ENCODE data around the gene PRDM11.
A peak's percentile ranks its signal among the peaks of the same experiment; 100 is the strongest.
"Not testable (repeated sequence)": the region's sequence is repeated elsewhere in the genome, so short reads cannot be mapped to it uniquely, and the experiment has no call there.

Gene PRDM11

DNA sequence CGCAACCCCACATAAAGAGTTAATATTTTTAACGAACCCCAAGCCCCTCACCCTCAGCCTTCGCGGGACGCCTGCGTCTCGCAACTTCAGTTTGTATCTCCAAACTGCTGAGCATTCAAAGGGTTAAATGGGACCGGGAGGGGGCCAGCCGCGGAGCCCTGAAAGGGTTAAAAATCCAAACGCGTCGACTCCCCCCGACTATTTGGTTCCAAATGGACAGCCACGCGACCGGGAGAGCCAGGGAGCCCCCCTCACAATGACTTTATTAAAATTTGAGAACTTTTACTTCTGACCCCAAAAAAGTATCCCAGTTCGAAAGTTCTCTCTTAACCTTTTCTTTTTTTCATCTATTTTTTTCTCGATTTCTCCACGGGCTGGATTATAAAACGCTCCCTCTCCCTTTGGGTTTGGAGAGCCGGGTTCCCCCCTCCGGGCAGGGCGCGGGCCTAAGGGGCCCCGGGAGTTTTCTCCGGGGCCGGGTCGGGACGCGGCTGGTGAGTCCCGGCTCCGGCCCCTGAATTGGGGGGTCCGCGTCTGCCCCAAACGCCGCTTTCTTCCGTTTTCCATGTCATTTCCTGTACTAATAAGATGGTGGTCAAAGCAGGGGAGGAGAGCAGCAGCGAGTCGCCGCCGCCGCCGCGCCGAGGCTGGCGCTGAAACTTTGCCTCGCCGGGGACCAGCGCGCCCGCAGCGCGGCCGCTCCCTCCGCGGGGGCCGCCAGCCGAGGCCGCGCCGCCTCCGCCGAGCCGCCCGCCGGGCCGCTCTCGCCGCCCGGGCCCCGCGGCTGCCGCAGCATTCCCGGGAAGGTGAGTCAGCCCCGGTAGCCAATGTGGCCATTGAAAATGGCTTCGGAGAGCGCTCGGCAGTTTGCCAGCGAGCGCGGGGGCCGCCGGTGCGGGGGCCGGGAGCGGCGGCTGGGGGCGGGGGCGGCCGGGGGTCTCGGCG, at the start of gene PRDM11:
Gene PRDM11 (plus strand): TSS at position 568 of the 945 bp plus-strand sequence. CDS start 35,128 bp downstream, outside the sequence.
- peak in 30 of 56 donors; percentile 25 to 83 (median 66) for DNase-seq

DNA sequence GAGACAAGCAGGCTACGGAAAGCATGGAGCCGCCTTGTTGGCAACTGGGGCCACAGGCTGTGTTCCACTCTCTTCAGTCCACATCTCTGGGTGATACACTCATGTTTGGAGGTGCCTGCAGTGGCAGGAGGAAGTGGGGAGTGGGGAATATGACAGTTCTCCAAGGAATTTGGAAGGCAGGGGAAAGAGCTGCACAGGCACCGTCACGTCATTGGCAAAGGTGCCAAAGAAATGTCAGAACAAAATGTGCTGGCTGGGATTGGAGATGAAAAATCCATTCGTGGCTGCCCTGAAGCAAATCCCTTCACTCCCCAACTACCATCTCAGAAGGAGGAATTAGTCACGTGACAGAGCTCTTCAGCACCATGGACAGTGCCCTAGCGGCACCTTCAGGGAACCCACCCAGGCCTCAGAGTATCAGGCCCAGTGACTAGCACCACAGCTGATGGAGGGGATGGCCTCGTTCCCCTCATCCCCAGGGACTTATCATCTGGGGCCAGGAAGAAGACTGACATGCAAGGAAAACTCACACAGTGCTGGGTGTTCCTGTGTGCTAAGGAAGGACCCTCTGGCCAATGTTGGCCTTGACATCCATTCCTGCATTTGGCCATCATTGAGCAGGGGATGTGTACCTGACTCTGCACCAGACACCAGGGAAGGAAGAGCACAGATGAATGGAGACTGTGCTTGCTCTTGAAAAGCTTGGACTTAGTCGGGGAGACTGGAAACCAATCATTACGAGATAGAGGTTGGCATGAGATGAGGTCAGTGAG, 48.5 kb upstream of the PRDM11 start:
- peak in 3 of 56 donors; percentile 17 to 57 (median 43) for DNase-seq

DNA sequence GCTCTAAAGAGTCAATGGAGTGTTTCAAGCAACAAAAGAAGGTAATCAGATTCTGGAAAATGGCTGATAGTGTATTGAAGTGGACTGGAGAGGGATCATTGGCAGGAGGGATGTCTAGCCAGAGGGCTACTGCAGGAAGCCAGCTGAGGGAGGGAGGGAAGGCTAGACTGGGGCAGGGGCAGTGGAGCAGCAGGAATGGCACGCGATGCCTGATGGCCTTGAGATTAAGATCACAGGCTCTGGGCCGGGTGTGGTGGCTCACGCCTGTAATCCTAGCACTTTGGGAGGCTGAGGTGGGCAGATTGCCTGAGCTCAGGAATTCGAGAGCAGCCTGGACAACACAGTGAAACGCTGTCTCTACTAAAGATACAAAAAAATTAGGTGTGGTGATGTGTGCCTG, 47.5 kb upstream of the PRDM11 start:
- no peak for DNase-seq

DNA sequence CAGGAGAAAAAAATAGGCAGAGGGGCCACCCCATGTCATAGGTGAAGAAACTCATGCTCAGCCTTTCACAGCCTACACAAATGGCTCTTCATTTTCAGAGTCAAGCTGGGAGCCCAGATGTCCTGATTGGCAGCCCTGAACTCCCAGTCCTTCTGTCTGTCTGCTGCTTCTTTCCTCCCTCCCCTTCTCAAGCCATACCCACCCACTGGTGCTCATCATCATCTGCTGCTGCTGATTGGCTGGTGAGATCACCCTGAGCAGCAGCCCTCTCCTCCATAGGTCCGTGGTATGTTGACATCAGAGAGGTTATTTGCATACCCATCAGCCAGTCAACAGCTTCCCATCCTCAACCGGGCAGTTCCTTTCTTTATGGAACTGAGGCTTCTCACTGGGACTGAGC, 46.1 kb upstream of the PRDM11 start:
- DNase-seq: no peak

DNA sequence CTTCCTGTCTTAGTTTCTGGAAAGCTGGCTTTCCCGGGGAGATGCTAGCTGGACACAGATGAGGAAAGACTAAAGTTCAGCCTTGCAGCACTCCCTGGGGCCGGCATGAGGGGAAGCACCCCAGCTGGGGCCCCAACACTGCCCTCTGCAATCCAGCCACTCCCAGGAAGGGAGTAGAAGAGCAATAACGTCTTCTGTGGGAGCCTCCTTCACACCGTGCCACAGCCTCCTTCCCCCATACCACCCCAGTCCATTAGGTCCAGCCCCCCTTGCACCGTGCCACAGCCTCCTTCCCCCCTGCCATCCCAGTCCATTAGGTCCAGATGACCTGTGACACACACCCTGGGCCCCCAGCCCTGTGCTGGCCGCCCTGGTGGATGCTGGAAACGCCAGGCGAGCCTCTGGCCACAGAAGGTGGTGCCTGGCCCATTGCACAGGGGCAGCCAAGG, 44.1 kb upstream of the PRDM11 start:
- DNase-seq: no peak

DNA sequence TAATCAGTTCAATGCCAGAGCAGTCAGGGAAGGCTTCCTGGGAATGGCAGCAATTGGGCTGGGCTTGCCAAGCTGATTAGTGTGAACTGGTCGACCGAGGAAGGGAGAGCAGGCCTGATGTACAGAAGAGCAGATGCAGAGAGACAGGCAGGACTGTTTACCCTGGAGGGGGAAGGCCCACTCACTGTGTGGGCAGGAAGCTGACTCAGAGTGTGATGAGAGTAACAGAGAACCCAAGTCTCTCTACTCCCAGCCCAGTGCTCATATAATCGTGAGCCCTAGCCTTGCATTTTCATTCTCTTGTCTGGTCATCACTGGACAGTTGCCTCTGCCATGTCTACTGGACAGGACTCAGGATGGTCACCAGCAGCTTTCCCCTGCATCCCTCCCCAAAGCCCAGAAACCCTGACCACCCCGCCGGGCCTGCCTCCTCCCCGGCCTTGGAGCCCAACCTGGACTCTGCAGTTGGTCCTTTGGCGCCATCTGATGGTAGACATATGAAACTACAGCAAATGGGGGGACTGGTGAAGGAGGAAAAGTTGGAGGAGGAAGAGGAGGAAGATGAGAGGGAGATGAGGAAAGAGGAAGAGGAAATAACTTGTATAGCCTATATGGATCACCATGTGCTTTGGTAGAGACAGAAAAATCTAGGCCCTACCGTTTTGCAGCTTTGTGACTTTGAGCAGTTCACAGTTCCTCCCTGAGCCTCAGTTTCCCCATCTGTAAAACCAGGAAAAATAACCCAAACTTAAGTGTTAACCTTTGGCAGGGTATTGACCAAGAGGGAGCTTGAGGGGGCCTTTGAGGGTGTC, 43.4 kb upstream of the PRDM11 start:
- DNase-seq: peak in 21 of 56 donors; percentile 22 to 60 (median 34)

DNA sequence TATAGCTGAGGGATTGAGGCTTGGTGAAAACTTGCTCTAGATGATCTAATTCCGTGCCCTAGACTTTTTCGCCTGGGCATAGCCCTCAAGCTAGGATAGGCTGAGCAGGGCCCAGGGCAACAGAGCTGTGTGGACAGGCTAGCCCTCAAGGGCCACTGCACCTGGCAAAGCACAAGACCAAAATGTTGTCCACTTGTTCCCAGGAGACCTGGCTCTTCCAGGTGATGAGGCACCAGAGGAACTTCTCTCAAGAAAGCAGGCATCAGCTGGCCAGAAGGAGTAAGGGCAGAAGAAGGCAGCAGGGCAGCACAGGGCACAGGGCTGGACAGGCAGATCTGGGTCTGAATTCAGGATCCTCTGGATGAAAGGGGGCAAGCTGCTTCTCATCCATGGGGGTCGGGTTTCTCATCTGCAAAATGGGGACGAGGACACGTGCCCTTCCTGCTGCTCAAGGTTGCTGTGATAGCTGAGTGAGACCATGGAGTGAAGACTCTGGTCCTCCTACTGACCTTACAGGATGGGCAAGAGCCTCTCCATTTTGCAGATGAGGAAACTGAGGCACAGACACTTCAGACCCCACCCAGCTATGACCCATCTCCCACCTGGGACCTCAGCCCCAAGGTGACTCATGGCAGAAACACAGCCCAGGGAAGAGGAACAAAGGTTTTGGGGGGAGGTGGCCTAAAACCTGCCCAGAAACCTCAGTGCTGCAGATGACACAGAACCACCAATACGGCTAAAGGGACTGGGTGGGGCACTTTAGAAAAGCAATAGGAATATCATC, 42.2 kb upstream of the PRDM11 start:
- DNase-seq: no peak

DNA sequence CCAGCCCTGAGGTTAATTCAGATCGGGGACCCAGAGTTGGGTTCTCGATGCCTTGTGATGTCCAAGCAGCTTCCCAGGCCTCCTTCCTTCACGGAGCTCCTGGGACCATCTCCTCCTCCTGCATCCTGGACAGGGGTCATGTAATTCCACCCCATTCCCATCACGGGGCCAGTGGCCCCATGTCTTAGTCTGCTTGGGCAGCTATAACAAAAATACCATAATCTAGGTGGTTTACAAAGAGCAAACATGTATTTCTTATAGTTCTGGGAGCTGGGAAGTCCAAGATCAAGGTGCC, 41.7 kb upstream of the PRDM11 start:
- no peak for DNase-seq

DNA sequence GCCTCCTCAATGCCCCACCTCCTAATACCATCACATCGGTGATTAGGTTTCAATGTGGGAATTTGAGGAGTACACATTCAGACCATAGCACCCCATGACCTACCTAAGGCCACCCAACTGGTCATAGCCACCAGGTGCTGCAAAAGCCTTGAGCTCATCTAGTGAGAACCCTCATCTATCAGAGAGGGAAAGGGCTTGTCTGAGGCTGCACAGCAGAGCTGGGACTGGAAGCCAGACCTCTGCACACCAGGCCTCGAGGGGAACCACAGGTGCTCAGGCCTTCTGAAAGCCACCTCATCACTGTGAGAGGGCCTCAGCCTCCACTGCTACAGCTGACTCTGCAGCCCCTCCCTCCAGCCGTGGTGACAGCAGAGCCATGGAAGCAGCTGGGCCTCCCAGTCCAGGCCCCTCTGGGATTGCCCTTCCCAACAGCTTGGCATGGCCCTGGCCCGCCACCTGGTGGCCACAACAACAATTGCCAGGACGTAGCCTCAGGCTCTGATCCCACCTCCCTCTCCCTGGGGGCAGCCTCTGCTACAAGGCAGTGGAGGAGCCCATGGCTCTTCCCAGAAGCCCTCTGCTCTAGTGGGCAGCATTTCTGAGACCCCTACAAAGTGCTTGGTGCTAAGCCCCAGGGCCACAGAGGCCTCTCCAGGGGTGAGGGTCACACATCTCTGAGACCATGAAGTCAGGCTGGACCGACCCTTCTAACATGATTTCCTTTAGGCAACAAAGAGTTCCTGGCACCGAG, 41.0 kb upstream of the PRDM11 start:
- DNase-seq: peak in 37 of 56 donors; percentile 17 to 80 (median 57)

DNA sequence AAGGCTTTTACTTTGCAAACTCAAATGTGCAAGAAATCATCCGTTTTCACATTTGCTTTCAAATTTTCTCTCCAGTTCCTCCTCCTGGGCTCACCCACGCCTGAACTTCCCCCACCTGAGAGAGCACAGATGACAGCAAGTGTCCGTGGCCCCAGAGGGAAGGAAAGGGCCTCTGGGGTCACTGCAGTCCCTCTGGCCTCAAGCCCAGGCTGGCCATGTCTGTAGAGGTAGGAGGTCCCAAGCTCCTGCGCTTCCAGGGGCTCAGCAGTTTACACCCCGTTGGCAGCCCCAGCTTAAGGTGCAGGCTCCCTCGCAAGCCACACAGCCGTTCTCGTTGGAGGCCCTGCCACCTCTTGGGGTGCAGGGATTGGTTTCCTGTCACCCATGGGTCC, 40.5 kb upstream of the PRDM11 start:
- no peak for DNase-seq

DNA sequence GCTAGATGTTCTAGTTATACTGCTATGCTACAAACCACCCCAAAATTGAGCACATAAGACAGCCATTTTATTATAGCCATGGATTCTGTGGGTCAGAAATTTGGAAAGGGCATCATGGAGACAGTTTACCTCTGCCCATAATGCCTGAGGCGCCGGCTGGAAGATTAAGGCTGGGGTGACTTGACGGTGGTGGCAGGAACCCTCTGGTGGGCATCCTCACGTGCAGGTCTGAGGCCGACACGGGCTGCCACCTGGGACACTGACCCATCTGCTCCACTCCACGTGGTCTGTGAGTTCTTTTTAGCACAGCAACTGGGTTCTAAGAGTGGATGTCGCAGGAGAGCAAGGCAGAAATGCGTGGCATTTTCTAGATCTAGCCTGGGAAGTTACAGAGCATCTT, 40.0 kb upstream of the PRDM11 start:
- DNase-seq: no peak

DNA sequence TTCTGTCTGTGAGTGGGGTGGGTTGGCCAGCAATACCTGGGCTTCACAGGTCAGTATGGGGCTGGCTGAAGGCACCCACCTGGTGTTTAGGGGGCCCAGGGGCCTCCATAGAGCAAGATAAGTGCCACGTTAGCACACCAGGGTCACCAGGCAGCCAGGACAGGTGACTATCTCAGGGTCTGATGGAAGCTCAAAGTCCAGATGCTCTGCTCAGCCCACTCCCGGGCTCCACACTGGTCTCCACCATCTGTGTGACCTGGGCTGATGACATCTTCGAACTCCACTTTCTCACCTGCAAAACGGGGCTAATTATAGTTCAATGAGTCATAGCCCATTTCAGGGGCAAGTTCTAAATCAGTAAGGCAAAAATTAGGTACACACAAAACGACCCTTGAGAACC, 39.4 kb upstream of the PRDM11 start:
- DNase-seq: no peak

DNA sequence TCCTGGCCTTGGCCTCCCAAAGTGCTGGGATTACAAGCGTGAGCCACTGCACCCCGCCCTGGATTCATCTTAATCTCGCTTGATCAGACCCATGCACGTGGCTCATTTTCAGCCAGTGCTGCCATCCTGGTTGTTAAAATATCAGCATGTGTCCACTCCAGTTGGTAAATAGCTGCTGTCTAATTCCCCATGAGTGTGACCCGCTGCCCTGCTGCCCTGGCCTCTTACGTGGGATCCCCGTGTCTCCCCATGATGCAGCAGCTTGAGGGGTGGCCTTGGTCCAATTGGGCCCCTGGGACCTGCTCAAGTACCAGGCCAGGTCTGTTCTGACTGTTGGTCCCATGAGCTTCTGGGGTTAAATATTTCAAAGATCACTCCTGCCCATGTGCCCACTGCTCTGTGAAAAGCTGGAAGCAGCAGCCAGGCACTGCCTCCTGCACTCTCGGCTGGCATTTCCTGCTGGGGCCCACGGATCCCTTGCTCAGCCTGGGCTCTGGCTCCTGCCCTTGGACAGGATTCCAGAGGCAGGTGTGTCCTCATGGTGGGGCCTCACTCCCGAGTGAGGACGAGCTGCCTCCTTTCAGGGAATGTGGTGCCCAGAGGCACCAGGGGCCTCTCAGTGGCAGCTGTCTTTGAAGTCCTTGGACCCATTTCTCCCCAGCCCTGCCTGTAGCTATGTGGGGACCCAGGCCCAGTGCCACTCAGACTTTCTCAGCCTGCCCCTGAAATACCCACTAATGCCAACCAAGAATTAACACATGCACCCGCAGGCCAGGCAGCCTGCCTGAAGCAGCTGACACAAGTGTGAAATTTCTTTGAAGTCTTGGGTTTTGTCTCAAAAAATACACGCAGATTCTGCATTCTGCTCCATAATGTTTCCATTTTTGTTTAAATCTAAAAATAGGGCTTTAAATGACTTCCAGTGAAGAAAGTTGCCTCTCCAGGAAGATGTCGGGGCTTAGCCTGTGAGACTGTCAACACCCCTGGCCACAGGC, 38.1 kb upstream of the PRDM11 start:
- no peak for DNase-seq

DNA sequence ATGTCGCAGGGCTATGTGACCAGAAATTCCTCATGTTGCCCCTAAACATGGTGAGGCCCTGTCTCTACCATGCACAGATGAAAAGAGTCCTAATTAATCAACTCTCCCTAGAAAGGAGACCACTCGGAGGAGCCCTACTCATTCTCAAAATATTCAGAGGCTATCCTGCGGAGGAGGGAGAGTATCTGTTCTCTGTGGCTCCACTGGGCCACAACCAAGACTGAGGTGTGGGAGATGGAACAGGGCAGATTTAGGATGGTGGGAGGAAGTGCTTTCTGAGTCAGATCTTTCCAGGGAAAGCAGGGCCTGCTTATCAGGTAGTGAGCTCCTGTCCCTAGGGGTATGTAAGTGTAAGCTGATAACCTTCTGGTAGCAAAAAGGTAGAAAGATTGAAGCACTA, 37.0 kb upstream of the PRDM11 start:
- no peak for DNase-seq

DNA sequence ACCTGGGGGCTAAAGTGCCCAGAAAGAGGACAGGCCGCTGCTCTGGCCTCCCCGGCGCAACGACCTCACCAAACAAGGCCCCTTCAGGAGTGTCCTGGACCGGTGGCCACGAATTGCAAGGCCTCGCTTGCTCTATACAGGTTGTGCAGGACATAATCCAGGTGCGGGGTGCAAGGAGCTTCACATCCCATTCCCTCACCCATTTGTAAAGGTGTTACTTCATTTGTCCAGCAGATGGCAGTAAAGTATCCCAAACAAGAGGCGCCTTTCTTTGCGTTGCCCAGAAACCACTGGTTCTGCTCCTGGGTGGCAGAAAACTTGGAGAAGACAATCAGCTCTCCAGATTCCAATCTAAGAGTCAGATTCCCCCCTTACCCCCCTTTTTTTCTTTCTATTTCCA, 35.9 kb upstream of the PRDM11 start:
- peak in 11 of 56 donors; percentile 14 to 39 (median 31) for DNase-seq

DNA sequence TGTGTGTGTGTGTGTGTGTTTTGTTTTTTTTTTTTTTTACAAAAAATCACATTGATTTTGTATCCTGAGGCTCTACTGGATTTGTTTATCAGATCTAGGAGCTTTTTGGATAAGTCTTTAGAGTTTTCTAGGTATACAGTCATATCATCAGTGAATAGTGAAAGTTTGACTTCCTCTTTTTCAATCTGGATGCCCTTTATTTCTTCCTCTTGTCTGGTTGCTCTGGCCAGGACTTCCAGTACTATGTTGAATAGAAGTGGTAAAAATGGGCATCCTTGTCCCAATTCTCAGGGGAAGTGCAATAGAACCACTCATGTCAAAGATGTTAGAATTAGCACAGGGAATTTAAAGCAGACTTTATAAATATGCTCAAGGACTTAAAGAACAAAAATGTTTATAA, 32.6 kb upstream of the PRDM11 start:
- DNase-seq: no peak

DNA sequence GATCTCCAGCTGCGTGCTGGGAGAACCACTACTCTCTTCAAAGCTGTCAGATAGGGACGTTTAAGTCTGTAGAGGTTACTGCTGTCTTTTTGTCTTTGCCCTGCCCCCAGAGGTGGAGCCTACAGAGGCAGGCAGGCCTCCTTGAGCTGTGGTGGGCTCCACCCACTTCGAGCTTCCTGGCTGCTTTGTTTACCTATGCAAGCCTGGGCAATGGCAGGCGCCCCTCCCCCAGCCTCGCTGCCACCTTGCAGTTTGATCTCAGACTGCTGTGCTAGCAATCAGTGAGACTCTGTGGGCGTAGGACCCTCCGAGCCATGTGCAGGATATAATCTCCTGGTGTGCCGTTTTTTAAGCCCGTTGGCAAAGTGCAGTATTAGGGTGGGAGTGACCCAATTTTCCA, 18.6 kb upstream of the PRDM11 start:
- not testable (repeated sequence) for DNase-seq

DNA sequence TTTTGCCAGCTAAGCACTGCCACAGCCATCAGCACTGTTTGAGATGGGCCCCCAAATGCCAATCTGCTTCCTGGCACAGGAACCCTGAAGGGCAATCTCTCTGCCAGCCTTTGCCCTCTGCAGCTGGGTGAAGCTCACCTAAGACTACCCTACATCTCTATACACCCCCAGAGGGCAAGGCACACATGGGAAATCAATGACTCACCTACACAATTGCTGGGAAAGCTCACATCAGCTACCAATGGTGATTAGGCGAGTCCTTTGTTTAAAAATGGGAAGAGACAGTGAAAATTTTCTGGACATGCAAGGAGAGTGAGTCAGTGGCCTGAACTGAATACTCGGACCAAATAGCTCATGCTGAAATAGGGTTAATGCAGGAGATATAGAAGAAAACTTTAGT, 12.6 kb upstream of the PRDM11 start:
- no peak for DNase-seq

DNA sequence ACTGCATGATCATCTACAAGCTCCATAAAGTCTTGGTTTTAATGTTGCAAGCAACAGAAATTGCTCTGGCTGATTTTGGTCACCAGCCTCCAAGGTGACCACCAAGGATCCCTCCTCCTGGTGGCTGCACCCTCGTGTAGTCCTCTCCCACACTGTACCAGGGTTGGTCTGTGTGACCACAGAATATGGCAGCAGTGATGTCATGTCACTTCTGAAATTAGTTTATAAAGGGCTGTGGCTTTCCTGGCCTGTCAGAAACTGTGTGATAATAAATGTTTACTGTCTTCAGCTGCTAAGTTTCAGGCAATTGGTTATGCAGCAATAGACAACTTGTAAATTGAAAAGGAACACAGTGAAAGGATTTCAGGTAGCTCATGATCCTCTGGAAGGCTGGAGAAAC, 5.3 kb upstream of the PRDM11 start:
- no peak for DNase-seq

Measured in nucleus accumbens (tissue), 56 donors.